SK-N-SH treated with all-trans-retinoic acid at 6 μM for 48 hours (cell line): ENCODE measurements around the gene CTNND2.

Experiments used
- ATAC-seq: fragments of 200-7000 bp; cut with Tn5 transposase; 3 replicates; pipeline ENCODE4 v1.9.1; 2020; ENCODE audit warnings: mild to moderate bottlenecking, moderate library complexity
- ARNTL ChIP-seq: fragments of 450-650 bp; formaldehyde crosslinking; IDR thresholded peaks from 2 replicates; pipeline ENCODE4 v1.5.0; 2020; ENCODE audit warnings: low read depth, mild to moderate bottlenecking, moderate library complexity, borderline replicate concordance
- BACH2 ChIP-seq: fragments of 250-450 bp; sonication (Bioruptor Pico); IDR thresholded peaks from 2 replicates; pipeline ENCODE4 v1.9.0; 2021; ENCODE audit warnings: mild to moderate bottlenecking, borderline replicate concordance
- CREB5 ChIP-seq: fragments of 250-450 bp; sonication (Bioruptor Pico); IDR thresholded peaks from 2 replicates; pipeline ENCODE4 v1.5.1; 2020; ENCODE audit warnings: low read depth, mild to moderate bottlenecking, moderate library complexity
- CSDC2 ChIP-seq: fragments of 250-450 bp; sonication (Bioruptor Pico); IDR thresholded peaks from 2 replicates; pipeline ENCODE4 v1.5.0; 2020; ENCODE audit warnings: mild to moderate bottlenecking, moderate library complexity
- CSRNP3 ChIP-seq: fragments of 250-450 bp; sonication (Bioruptor Pico); IDR thresholded peaks from 2 replicates; pipeline ENCODE4 v1.5.1; 2021; ENCODE audit warnings: mild to moderate bottlenecking, moderate library complexity
- ESRRG ChIP-seq: fragments of 250-450 bp; sonication (Bioruptor Pico); IDR thresholded peaks from 2 replicates; pipeline ENCODE4 v1.6.1; 2021; ENCODE audit warnings: mild to moderate bottlenecking
- GLIS3 ChIP-seq: fragments of 250-450 bp; sonication (Bioruptor Pico); IDR thresholded peaks from 2 replicates; pipeline ENCODE4 v1.5.0; 2020; ENCODE audit warnings: mild to moderate bottlenecking, moderate library complexity
- ISL1 ChIP-seq: fragments of 250-450 bp; sonication (Bioruptor Pico); IDR thresholded peaks from 2 replicates; pipeline ENCODE4 v2.1.2; 2022; ENCODE audit warnings: mild to moderate bottlenecking, moderate library complexity
- PPARA ChIP-seq: fragments of 250-450 bp; sonication (Bioruptor Pico); IDR thresholded peaks from 2 replicates; pipeline ENCODE4 v1.5.0; 2020; ENCODE audit warnings: mild to moderate bottlenecking, borderline replicate concordance
- RARB ChIP-seq: fragments of 250-450 bp; sonication (Bioruptor Pico); IDR thresholded peaks from 2 replicates; pipeline ENCODE4 v1.8.0; 2021; ENCODE audit warnings: mild to moderate bottlenecking, moderate library complexity
- SNAI2 ChIP-seq: fragments of 250-450 bp; sonication (Bioruptor Pico); IDR thresholded peaks from 2 replicates; pipeline ENCODE4 v1.5.0; 2020; ENCODE audit warnings: mild to moderate bottlenecking, moderate library complexity
- TCF4 ChIP-seq: fragments of 250-450 bp; sonication (Bioruptor Pico); IDR thresholded peaks from 2 replicates; pipeline ENCODE4 v1.8.0; 2021; ENCODE audit warnings: mild to moderate bottlenecking, moderate library complexity, borderline replicate concordance
- TOX ChIP-seq: fragments of 250-450 bp; sonication (Bioruptor Pico); IDR thresholded peaks from 2 replicates; pipeline ENCODE4 v1.8.0; 2021; ENCODE audit warnings: mild to moderate bottlenecking, moderate library complexity, borderline replicate concordance
- ZC3H10 ChIP-seq: fragments of 250-450 bp; sonication (Bioruptor Pico); IDR thresholded peaks from 2 replicates; pipeline ENCODE4 v1.5.1; 2021; ENCODE audit warnings: mild to moderate bottlenecking, moderate library complexity
- ZFP3 ChIP-seq: fragments of 250-450 bp; sonication (Bioruptor Pico); IDR thresholded peaks from 2 replicates; pipeline ENCODE4 v1.5.0; 2020; ENCODE audit warnings: mild to moderate bottlenecking, moderate library complexity
- ZFP30 ChIP-seq: fragments of 450-650 bp; formaldehyde crosslinking; IDR thresholded peaks from 2 replicates; pipeline ENCODE4 v1.5.0; 2022; ENCODE audit warnings: mild to moderate bottlenecking, moderate library complexity
- ZNF565 ChIP-seq: fragments of 450-650 bp; formaldehyde crosslinking; conservative IDR thresholded peaks from 2 replicates; pipeline ENCODE4 v1.5.0; 2020; ENCODE audit warnings: low read depth, mild to moderate bottlenecking, moderate library complexity
- ZNF70 ChIP-seq: fragments of 450-650 bp; formaldehyde crosslinking; IDR thresholded peaks from 2 replicates; pipeline ENCODE4 v1.5.0; 2020; ENCODE audit warnings: mild to moderate bottlenecking, moderate library complexity
- ZNF8 ChIP-seq: fragments of 450-650 bp; formaldehyde crosslinking; IDR thresholded peaks from 2 replicates; pipeline ENCODE4 v1.5.0; 2020; ENCODE audit warnings: mild to moderate bottlenecking, moderate library complexity
- TF ChIP-seq, protein P1 (sequence below): fragments of 250-450 bp; sonication (Bioruptor Pico); IDR thresholded peaks from 2 replicates; pipeline ENCODE4 v1.5.0; 2020; ENCODE audit warnings: mild to moderate bottlenecking, moderate library complexity
- TF ChIP-seq, protein P2 (sequence below): fragments of 250-450 bp; sonication (Bioruptor Pico); IDR thresholded peaks from 2 replicates; pipeline ENCODE4 v1.8.0; 2020; ENCODE audit warnings: mild to moderate bottlenecking, moderate library complexity, borderline replicate concordance

Gene CTNND2

GRCh38 chr5:11046160-11046559 lies 858.1 kb downstream of the CTNND2 start:
- no peak for TF ChIP-seq TCF4 (CRISPR knock-in tag)
- TF ChIP-seq ZC3H10 (CRISPR knock-in tag): no peak
- TF ChIP-seq ESRRG (CRISPR knock-in tag): no peak
- TF ChIP-seq, protein P1, sequence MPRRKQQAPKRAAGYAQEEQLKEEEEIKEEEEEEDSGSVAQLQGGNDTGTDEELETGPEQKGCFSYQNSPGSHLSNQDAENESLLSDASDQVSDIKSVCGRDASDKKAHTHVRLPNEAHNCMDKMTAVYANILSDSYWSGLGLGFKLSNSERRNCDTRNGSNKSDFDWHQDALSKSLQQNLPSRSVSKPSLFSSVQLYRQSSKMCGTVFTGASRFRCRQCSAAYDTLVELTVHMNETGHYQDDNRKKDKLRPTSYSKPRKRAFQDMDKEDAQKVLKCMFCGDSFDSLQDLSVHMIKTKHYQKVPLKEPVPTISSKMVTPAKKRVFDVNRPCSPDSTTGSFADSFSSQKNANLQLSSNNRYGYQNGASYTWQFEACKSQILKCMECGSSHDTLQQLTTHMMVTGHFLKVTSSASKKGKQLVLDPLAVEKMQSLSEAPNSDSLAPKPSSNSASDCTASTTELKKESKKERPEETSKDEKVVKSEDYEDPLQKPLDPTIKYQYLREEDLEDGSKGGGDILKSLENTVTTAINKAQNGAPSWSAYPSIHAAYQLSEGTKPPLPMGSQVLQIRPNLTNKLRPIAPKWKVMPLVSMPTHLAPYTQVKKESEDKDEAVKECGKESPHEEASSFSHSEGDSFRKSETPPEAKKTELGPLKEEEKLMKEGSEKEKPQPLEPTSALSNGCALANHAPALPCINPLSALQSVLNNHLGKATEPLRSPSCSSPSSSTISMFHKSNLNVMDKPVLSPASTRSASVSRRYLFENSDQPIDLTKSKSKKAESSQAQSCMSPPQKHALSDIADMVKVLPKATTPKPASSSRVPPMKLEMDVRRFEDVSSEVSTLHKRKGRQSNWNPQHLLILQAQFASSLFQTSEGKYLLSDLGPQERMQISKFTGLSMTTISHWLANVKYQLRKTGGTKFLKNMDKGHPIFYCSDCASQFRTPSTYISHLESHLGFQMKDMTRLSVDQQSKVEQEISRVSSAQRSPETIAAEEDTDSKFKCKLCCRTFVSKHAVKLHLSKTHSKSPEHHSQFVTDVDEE (CRISPR knock-in tag): no peak
- TF ChIP-seq ISL1: no peak
- TF ChIP-seq CREB5 (CRISPR knock-in tag): no peak
- TF ChIP-seq ZNF8 (CRISPR knock-in tag): no peak
- TF ChIP-seq ZNF565 (CRISPR knock-in tag): no peak
- no peak for TF ChIP-seq ZFP30
- TF ChIP-seq ZFP3 (CRISPR knock-in tag): no peak
- no peak for TF ChIP-seq RARB (CRISPR knock-in tag)
- no peak for TF ChIP-seq ZNF70
- TF ChIP-seq CSDC2 (CRISPR knock-in tag): no peak
- no peak for TF ChIP-seq SNAI2 (CRISPR knock-in tag)
- no peak for TF ChIP-seq CSRNP3
- TF ChIP-seq BACH2: no peak
- TF ChIP-seq TOX (CRISPR knock-in tag): no peak
- no peak for TF ChIP-seq ARNTL
- TF ChIP-seq PPARA (CRISPR knock-in tag): no peak
- no peak for ATAC-seq

DNA sequence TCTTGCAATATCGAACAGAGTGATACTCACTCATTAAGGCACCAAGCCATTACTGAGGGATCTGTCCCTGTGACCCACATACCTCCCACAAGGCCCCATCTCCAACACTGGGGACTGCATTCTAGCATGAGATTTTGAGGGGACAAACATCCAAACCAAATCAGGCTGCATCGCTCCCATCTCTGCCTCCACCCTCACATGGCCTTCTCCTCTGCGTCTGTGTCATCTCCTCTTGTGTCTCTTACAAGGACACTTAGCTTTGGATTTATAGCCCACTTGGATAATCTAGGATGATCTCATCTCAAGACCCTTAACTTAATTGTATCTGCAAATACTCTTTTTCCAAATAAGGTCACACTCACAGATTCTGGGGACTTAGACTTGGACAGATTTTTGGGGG lies 858.8 kb downstream of the CTNND2 start:
- no peak for ATAC-seq
- TF ChIP-seq ZC3H10 (CRISPR knock-in tag) (no peak), BACH2 (no peak), ZNF565 (CRISPR knock-in tag) (no peak), CSRNP3 (no peak), PPARA (CRISPR knock-in tag) (no peak), ZFP30 (no peak), ISL1 (no peak), GLIS3 (CRISPR knock-in tag) (no peak), ZNF70 (no peak), ZFP3 (CRISPR knock-in tag) (no peak)
- TF ChIP-seq, protein P1 (CRISPR knock-in tag): no peak
- TF ChIP-seq, protein P2, sequence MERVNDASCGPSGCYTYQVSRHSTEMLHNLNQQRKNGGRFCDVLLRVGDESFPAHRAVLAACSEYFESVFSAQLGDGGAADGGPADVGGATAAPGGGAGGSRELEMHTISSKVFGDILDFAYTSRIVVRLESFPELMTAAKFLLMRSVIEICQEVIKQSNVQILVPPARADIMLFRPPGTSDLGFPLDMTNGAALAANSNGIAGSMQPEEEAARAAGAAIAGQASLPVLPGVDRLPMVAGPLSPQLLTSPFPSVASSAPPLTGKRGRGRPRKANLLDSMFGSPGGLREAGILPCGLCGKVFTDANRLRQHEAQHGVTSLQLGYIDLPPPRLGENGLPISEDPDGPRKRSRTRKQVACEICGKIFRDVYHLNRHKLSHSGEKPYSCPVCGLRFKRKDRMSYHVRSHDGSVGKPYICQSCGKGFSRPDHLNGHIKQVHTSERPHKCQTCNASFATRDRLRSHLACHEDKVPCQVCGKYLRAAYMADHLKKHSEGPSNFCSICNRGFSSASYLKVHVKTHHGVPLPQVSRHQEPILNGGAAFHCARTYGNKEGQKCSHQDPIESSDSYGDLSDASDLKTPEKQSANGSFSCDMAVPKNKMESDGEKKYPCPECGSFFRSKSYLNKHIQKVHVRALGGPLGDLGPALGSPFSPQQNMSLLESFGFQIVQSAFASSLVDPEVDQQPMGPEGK: no peak
- TF ChIP-seq, all 23 proteins: peak for 0
